GM15510 (cell line): ENCODE measurements around the gene GNG12.

ENCODE experiments used
- POLR2A ChIP-seq: IDR thresholded peaks from 3 replicates; pipeline ENCODE4 v1.6.1; 2011; ENCODE audit warnings: borderline replicate concordance; ENCODE audit not compliant: insufficient read length; ENCODE audit errors: extremely low read depth

The GNG12 gene

DNA sequence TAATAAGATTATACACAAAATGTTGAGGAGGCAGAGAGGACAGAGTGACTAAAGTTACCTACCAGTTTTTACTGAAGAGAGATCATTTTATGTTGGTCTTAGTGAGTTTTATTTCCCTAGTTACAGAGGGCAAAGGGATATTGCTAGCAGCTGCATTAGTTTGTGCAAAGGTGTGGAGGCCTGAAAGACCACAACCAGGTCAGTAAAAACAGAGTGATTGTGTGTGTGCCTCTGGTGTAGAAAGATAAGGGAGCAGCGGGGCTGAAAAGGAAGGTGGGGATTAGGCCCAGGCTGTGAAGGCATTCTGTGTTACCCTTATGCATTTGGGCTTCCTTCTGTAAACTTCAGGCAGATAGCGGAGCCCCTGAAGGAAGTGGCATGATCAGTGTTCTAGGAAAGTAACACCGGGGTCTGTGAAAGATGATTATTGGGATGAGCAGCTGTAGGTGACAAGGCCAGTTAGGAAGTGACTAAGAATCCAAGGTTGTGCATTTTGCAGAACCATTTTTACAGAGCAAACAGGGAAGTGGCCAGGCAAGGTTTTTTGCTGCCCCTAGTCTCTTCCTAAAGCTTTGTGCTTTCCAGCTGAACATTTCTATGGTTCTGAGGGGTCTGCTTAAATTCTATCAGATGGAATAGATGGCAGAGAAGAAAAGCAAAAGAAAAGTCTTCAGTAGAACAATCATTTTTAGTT, 144.6 kb downstream of the GNG12 start:
- no peak for TF ChIP-seq POLR2A

- no peak for TF ChIP-seq POLR2A
Measured at GRCh38 chr1:67687649-67688048, 145.6 kb downstream of the GNG12 start.

DNA sequence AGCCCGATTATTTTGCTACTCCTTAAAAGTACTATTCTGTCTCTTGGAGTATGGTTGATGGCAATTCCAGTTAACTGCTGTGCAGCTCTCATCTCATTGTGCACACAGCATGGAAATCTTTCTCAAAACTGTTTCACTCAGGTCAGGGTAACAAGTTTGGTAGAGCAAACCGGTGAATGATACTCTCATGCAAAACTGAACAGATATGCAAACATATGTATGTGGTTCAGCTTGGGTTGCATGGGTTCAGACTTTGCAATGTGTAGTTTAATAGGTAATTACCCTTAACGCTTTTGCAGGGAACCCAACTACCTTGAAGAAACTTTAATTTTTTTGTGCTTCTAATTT, 146.1 kb downstream of the GNG12 start:
- TF ChIP-seq POLR2A, result no peak

GRCh38 chr1:67686267-67687197, 146.7 kb downstream of the GNG12 start:
- peak; percentile 43 for TF ChIP-seq POLR2A

GRCh38 chr1:67685558-67686266, 147.6 kb downstream of the GNG12 start:
- TF ChIP-seq POLR2A, result peak; percentile 4

GRCh38 chr1:67685067-67685557, 148.2 kb downstream of the GNG12 start, which contains the start of gene GADD45A:
Gene GADD45A (plus strand): TSS chr1:67685201. CDS start chr1:67685495, 294 bp downstream.
- peak; percentile 100 for TF ChIP-seq POLR2A

- TF ChIP-seq POLR2A, result no peak
Measured at GRCh38 chr1:67684526-67685066, 148.7 kb downstream of the GNG12 start.

GRCh38 chr1:67683766-67684525, 149.3 kb downstream of the GNG12 start:
- no peak for TF ChIP-seq POLR2A

DNA sequence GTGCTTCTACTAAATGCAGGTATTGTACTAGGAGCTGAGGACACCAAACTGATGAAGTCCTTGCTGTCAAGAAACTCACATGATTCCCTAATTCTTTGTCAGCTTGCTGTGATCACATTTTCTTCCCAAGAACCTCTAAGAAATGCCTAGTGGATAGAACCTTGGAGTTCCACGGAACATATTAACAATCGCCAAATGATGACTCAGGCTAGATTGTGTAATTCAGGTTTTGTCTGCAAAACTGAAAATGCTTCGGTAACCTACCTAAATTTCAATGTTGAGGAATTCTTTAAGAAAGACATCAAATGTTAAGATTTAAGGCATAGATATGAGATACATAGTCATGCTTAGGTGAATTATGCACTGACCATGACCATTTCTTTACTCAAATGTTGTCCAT, 150.0 kb downstream of the GNG12 start:
- no peak for TF ChIP-seq POLR2A

DNA sequence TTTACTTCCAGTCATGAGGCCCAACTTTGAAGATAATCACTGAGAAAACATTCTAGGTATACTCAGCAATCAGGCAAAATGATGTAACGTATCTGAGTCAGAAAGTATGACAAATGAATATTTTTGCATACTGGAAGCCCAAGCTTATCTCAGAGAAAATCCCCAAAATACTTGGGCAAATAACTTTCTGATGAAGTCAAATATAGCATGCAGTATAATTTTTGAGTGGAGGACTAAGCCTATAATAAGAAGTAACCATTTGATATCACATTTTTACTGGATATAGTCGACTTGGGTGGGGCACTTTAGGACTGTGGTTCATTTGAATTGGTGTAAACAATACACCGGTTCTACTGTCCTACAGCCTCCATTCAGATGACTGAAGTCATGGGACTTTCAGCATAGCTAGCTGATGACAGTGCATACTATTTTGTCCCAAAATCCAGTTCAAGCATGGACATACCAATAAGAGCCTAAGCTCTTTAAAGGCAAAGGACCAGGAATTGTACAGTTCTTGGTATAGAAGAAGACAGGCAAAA, 150.5 kb downstream of the GNG12 start:
- no peak for TF ChIP-seq POLR2A

- TF ChIP-seq POLR2A, result no peak
Measured at GRCh38 chr1:67680486-67680885, 152.8 kb downstream of the GNG12 start.

DNA sequence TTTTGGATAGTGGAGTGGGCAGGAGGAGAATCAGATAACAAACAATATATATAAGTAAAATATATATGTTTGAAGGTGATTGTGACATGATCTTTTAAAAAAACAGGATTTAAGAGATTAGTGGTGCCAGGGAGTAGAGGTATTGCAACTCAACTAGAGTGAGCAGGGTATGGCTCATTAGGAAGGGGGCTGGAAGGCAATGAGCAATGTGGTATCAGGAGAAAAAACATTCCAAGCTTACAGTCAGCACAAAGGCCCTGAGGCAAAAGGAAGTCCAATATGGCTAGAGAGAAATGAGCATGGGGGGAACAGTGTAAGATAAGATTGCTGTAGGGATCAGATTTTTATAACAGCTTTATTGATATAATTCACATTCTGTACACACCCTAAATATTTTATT, 153.6 kb downstream of the GNG12 start:
- TF ChIP-seq POLR2A, result no peak

DNA sequence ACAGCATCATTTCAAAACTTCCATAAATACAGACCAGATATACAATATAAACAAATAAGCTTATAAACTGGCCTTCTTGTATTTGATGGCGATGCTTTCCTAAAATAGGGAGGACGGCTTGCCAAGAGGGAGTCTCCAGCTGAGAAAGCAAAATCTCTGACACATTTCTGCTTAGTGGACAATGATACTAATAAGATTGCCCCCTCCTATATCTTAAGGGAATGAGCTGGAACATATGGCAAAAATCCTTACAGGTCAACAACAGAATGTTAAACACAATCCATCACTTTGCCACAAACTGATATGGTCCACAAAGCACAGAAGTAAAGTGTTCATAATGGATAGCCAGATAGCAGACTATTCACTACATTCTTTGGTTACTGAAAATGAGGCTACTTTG, 155.3 kb downstream of the GNG12 start:
- TF ChIP-seq POLR2A, result no peak

DNA sequence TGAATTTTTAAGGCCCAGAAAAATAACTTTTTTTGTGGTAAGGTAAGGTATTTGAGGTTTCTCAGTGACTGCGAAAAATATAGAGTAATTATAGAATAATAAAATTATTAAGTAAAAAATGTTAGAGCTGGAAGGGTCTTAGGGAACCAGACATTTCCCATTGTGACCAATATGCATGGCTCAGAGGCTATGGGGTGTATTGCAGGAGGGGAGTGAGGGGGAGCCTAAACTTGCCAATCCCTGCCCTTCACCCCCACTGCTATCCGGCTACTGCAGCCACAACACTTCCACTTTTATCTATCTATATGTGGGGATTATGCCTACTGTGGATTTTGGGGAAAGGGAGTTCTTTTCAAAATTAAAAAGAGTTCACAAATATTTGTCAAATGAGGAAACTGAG, 155.9 kb downstream of the GNG12 start:
- TF ChIP-seq POLR2A, result no peak
